Measurements from ENCODE around the gene BNIP1. TPM values are rescaled to one million over a fixed set of nuclear protein-coding genes. Genes with fewer than 3 reads are reported as not detected.

BNIP1 gene
- total RNA-seq, 1 experiment from 2014 or later, result 13.5 TPM

DNA sequence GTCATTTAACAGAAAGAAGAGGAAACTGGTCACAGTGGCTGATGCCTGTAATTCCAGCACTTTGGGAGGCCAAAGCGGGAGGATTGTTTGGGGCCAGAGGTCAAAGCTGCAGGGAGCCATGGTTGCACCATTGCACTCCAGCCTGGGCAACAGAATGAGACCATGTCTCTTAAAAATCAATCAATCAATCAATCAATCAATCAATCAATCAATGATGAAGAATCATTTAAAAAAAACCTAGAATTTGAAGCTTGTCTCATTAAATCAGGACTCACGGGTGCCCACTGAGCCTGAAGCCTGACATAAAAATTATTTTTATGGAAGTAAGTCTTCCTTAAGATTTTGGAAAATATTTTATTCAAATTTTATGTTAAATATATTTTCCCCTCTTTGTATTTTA lies 43.9 kb downstream of the BNIP1 start:
- no peak overlapping the region for H3K4me3 ChIP-seq
- no peaks in the 10 kb centered on the region for H3K9me3 ChIP-seq (ENCODE audit: insufficient read depth, low read depth)
- H3K79me2 ChIP-seq (ENCODE audit: low read depth), result no peaks in the 10 kb centered on the region
- DNase-seq, result no peak
- intact Hi-C loops (cut with micrococcal nuclease; ENCODE audit: unreplicated experiment), result no loop called here
- no peak overlapping the region for H2AFZ ChIP-seq
- no peaks in the 10 kb centered on the region; the same call in 1 of the 2 replicates for H3K27me3 ChIP-seq (ENCODE audit: insufficient read depth, low read depth)
- H3K4me1 ChIP-seq (replicated peaks; ENCODE audit: insufficient read depth), result no peaks in the 10 kb centered on the region
- ChIA-PET POLR2A (ENCODE audit: unreplicated experiment) (no interaction called here), CTCF (interaction anchor here (0.6 kb wide), 1 partner anchor 584 kb away, joined by 3 read pairs; no protein-coding TSS in a partner anchor)
- BruUV-seq (replicated peaks), result no TSS peak
- no peak for TF ChIP-seq EZH2 (IDR thresholded peaks at IDR 0.05; ENCODE audit: low read depth)
- TF ChIP-seq, protein P1, sequence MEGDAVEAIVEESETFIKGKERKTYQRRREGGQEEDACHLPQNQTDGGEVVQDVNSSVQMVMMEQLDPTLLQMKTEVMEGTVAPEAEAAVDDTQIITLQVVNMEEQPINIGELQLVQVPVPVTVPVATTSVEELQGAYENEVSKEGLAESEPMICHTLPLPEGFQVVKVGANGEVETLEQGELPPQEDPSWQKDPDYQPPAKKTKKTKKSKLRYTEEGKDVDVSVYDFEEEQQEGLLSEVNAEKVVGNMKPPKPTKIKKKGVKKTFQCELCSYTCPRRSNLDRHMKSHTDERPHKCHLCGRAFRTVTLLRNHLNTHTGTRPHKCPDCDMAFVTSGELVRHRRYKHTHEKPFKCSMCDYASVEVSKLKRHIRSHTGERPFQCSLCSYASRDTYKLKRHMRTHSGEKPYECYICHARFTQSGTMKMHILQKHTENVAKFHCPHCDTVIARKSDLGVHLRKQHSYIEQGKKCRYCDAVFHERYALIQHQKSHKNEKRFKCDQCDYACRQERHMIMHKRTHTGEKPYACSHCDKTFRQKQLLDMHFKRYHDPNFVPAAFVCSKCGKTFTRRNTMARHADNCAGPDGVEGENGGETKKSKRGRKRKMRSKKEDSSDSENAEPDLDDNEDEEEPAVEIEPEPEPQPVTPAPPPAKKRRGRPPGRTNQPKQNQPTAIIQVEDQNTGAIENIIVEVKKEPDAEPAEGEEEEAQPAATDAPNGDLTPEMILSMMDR (conservative IDR thresholded peaks at IDR 0.05), result no peak
- no peak overlapping the region for H3K27ac ChIP-seq
- no peaks in the 10 kb centered on the region for H3K9me2 ChIP-seq (ENCODE audit: insufficient read depth)
- H3F3A ChIP-seq (ENCODE audit: insufficient read depth, low read depth), result no peaks in the 10 kb centered on the region
- H3K36me3 ChIP-seq (ENCODE audit: low read depth), result no peaks in the 10 kb centered on the region
- no peaks in the 10 kb centered on the region for H4K20me1 ChIP-seq (ENCODE audit: insufficient read depth)
- H3K4me2 ChIP-seq, result no peak overlapping the region

DNA sequence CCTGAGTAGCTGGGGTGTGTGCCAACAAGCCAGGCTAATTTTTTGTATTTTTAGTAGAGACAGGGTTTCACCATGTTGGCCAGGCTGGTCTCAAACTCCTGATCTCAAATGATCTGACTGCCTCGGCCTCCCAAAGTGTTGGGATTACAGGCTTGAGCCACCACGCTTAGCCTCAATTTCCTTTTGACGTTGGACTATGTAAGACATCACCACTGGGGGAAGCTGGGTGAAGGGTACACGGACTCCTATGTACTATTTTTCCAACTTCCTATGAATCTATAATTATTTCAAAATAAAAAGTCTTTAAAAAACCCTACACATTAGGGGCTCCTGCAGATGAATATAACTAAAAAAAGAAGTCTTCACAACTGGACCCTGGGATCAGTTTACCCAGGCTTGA lies 46.7 kb downstream of the BNIP1 start:
- H3F3A ChIP-seq (ENCODE audit: insufficient read depth, low read depth), result no peaks in the 10 kb centered on the region
- BruUV-seq (replicated peaks), result no TSS peak
- H3K36me3 ChIP-seq (ENCODE audit: low read depth), result no peaks in the 10 kb centered on the region
- no peak overlapping the region for H3K4me2 ChIP-seq
- ChIA-PET POLR2A (ENCODE audit: unreplicated experiment) (interaction anchor here (0.6 to 0.7 kb wide), 2 partner anchors 467 to 643 kb away, joined by 3 to 5 read pairs; no protein-coding TSS in a partner anchor), CTCF (no interaction called here)
- no peak overlapping the region for H2AFZ ChIP-seq
- no peaks in the 10 kb centered on the region for H4K20me1 ChIP-seq (ENCODE audit: insufficient read depth)
- H3K9me2 ChIP-seq (ENCODE audit: insufficient read depth), result no peaks in the 10 kb centered on the region
- H3K9me3 ChIP-seq (ENCODE audit: insufficient read depth, low read depth), result no peaks in the 10 kb centered on the region
- DNase-seq, result no peak
- TF ChIP-seq EZH2 (IDR thresholded peaks at IDR 0.05; ENCODE audit: low read depth), result no peak
- TF ChIP-seq, protein P1 (conservative IDR thresholded peaks at IDR 0.05), result no peak
- no peaks in the 10 kb centered on the region for H3K4me1 ChIP-seq (replicated peaks; ENCODE audit: insufficient read depth)
- intact Hi-C loops (cut with micrococcal nuclease; ENCODE audit: unreplicated experiment), result no loop called here
- H3K27ac ChIP-seq, result no peak overlapping the region
- no peaks in the 10 kb centered on the region for H3K79me2 ChIP-seq (ENCODE audit: low read depth)
- no peaks in the 10 kb centered on the region; the same call in 1 of the 2 replicates for H3K27me3 ChIP-seq (ENCODE audit: insufficient read depth, low read depth)
- no peak overlapping the region for H3K4me3 ChIP-seq

DNA sequence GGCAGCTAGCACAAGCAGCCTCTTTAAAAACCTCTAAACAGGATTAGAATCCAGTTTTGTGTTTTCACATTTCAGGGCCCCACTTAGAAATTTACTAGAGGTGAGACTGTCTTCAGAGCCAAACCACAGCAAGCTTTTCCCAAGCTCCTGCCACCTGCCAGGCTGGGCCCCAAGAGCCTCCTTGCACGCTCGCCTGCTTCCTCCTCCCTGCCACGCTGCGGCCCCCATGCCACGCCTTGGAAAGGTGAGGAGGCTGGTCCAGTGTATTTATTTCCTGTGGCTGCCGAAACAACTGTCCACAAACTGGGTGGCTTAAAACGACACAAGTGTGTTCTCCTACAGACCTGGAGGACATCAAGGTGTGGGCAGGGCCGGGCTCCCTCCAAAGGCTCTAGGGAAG lies 47.2 kb downstream of the BNIP1 start:
- no TSS peak for BruUV-seq (replicated peaks)
- Histone ChIP-seq H3K36me3 (ENCODE audit: low read depth) (no peaks in the 10 kb centered on the region), H2AFZ (no peak overlapping the region), H3K27me3 (ENCODE audit: insufficient read depth, low read depth) (no peaks in the 10 kb centered on the region; the same call in 1 of the 2 replicates), H4K20me1 (ENCODE audit: insufficient read depth) (no peaks in the 10 kb centered on the region), H3K9me2 (ENCODE audit: insufficient read depth) (no peaks in the 10 kb centered on the region), H3K27ac (no peak overlapping the region), H3K4me1 (replicated peaks; ENCODE audit: insufficient read depth) (no peaks in the 10 kb centered on the region), H3K9me3 (ENCODE audit: insufficient read depth, low read depth) (no peaks in the 10 kb centered on the region), H3F3A (ENCODE audit: insufficient read depth, low read depth) (no peaks in the 10 kb centered on the region), H3K4me3 (no peak overlapping the region), H3K4me2 (no peak overlapping the region), H3K79me2 (ENCODE audit: low read depth) (no peaks in the 10 kb centered on the region)
- TF ChIP-seq, protein P1 (conservative IDR thresholded peaks at IDR 0.05), result no peak
- TF ChIP-seq EZH2 (IDR thresholded peaks at IDR 0.05; ENCODE audit: low read depth), result no peak
- no peak for DNase-seq
- ChIA-PET POLR2A (ENCODE audit: unreplicated experiment) (interaction anchor here (0.6 kb wide), 1 partner anchor 644 kb away, joined by 5 read pairs; no protein-coding TSS in a partner anchor), CTCF (no interaction called here)
- intact Hi-C loops (cut with micrococcal nuclease; ENCODE audit: unreplicated experiment), result no loop called here
